ENCODE measurements around the gene CD40LG. TPM values are rescaled to one million over a fixed set of nuclear protein-coding genes. Genes with fewer than 3 reads are reported as not detected.

Gene CD40LG
- total and polyA plus RNA-seq, 2 donors (not counting 3 experiments of a cell fraction or from before 2014, with no cell fraction given) = not detected

GRCh38 chrX:136635235-136635634, 12.7 kb upstream of the CD40LG start:
- no peaks in the 10 kb centered on the region for H4K20me1 ChIP-seq (replicated peaks; ENCODE audit: control insufficient read depth, extremely low read depth, insufficient read depth, low read length)
- H3K36me3 ChIP-seq (ENCODE audit: control insufficient read depth in 2 of 2, extremely low read depth in 1 of 2, insufficient read depth in 2 of 2, low read length in 2 of 2) = no peaks in the 10 kb centered on the region
- no peaks in the 10 kb centered on the region for H3K27me3 ChIP-seq (ENCODE audit: control insufficient read depth in 2 of 2, insufficient read depth in 2 of 2, low read length in 2 of 2)
- intact Hi-C loops (cut with micrococcal nuclease) (no loop called here), dilution Hi-C loops (cut with MboI; ENCODE audit: extremely low pct_ligation_motif_present, low sequenced_read_pairs) (no loop called here)
- ChIA-PET POLR2A (no interaction called here), CTCF (no interaction called here)
- no peak overlapping the region for H3K4me2 ChIP-seq (ENCODE audit: insufficient read depth, low read length)
- H2AFZ ChIP-seq (ENCODE audit: low read depth, low read length) = no peak overlapping the region
- TF ChIP-seq FOS (IDR thresholded peaks at IDR 0.05; ENCODE audit: borderline replicate concordance, insufficient read depth, low read length) = no peak
- TF ChIP-seq MYC (IDR thresholded peaks at IDR 0.05; ENCODE audit: low read depth, low read length) = no peak
- no peak for TF ChIP-seq POLR2AphosphoS5 (IDR thresholded peaks at IDR 0.05; ENCODE audit: insufficient read depth, low read depth, low read length)
- no peak for TF ChIP-seq JUN (IDR thresholded peaks at IDR 0.05; ENCODE audit: borderline replicate concordance, insufficient read depth, insufficient read length, low read depth)
- no peak for TF ChIP-seq CTCF (IDR thresholded peaks at IDR 0.05; ENCODE audit: extremely low read depth in 1 of 2, insufficient read depth in 1 of 2, low read depth in 1 of 2, low read length in 2 of 2)
- no peak for TF ChIP-seq EZH2 (IDR thresholded peaks at IDR 0.05; ENCODE audit: borderline replicate concordance, low read depth, low read length, severe bottlenecking)
- no peak overlapping the region for H3K9ac ChIP-seq (replicated peaks; ENCODE audit: extremely low read depth, insufficient read depth, low read length)
- H3K9me1 ChIP-seq (replicated peaks; ENCODE audit: control insufficient read depth, extremely low read depth, insufficient read depth, low read length) = no peaks in the 10 kb centered on the region
- no peaks in the 10 kb centered on the region for H3K9me3 ChIP-seq (replicated peaks; ENCODE audit: control insufficient read depth, insufficient read depth, low read length)
- H3K4me3 ChIP-seq (replicated peaks in 1 of 3; ENCODE audit: insufficient read depth in 1 of 3, low read depth in 1 of 3, low read length in 3 of 3) = no peak overlapping the region
- DNase-seq (ENCODE audit: low read depth, low spot score) = no peak
- no peak overlapping the region for H3K27ac ChIP-seq (ENCODE audit: insufficient read depth, low read depth, low read length)
- no peaks in the 10 kb centered on the region for H3K79me2 ChIP-seq (ENCODE audit: control insufficient read depth, insufficient read depth, low read length)
- no TSS peak for BruUV-seq (replicated peaks)
- no peak for FAIRE-seq
- no peaks in the 10 kb centered on the region for H3K4me1 ChIP-seq (ENCODE audit: control insufficient read depth, extremely low read depth, insufficient read depth, low read length)

GRCh38 chrX:136636121-136636520, 11.8 kb upstream of the CD40LG start:
- ChIA-PET CTCF (no interaction called here), POLR2A (no interaction called here)
- intact Hi-C loops (cut with micrococcal nuclease) (no loop called here), dilution Hi-C loops (cut with MboI; ENCODE audit: extremely low pct_ligation_motif_present, low sequenced_read_pairs) (no loop called here)
- Histone ChIP-seq H3K4me3 (replicated peaks in 1 of 3; ENCODE audit: insufficient read depth in 1 of 3, low read depth in 1 of 3, low read length in 3 of 3) (no peak overlapping the region), H3K9me1 (replicated peaks; ENCODE audit: control insufficient read depth, extremely low read depth, insufficient read depth, low read length) (no peaks in the 10 kb centered on the region), H3K27me3 (ENCODE audit: control insufficient read depth in 2 of 2, insufficient read depth in 2 of 2, low read length in 2 of 2) (no peaks in the 10 kb centered on the region), H3K27ac (ENCODE audit: insufficient read depth, low read depth, low read length) (no peak overlapping the region), H3K9ac (replicated peaks; ENCODE audit: extremely low read depth, insufficient read depth, low read length) (no peak overlapping the region), H2AFZ (ENCODE audit: low read depth, low read length) (no peak overlapping the region), H3K4me2 (ENCODE audit: insufficient read depth, low read length) (no peak overlapping the region), H3K9me3 (replicated peaks; ENCODE audit: control insufficient read depth, insufficient read depth, low read length) (no peaks in the 10 kb centered on the region), H3K36me3 (ENCODE audit: control insufficient read depth in 2 of 2, extremely low read depth in 1 of 2, insufficient read depth in 2 of 2, low read length in 2 of 2) (no peaks in the 10 kb centered on the region), H3K79me2 (ENCODE audit: control insufficient read depth, insufficient read depth, low read length) (no peaks in the 10 kb centered on the region), H3K4me1 (ENCODE audit: control insufficient read depth, extremely low read depth, insufficient read depth, low read length) (no peaks in the 10 kb centered on the region), H4K20me1 (replicated peaks; ENCODE audit: control insufficient read depth, extremely low read depth, insufficient read depth, low read length) (no peaks in the 10 kb centered on the region)
- FAIRE-seq (no peak), DNase-seq (ENCODE audit: low read depth, low spot score) (no peak)
- TF ChIP-seq EZH2 (IDR thresholded peaks at IDR 0.05; ENCODE audit: borderline replicate concordance, low read depth, low read length, severe bottlenecking) (no peak), POLR2AphosphoS5 (IDR thresholded peaks at IDR 0.05; ENCODE audit: insufficient read depth, low read depth, low read length) (no peak)
- no TSS peak for BruUV-seq (replicated peaks)

Measured in endothelial cell of umbilical vein (primary cell).